Stimulated activated memory B cell treated with anti-CD40 and anti-IgM and Interleukin-4, amounts not matched to agents 10 μg/mL and 1 μg/mL and 100 μg/mL, for 72 hours (primary cell): ENCODE results near the gene MAPK14.
"Not testable (repeated sequence)": the region's sequence is repeated elsewhere in the genome, so short reads cannot be mapped to it uniquely, and the experiment has no call there.

Source experiments
- ATAC-seq: fragments of 150-1000 bp; cut with Tn5 transposase; 2 replicates; pipeline ENCODE4 v1.10.0; 2021
- H3K27ac Mint-ChIP-seq: one replicate; pipeline ENCODE4 v1.8.0; 2022; ENCODE audit warnings: mild to moderate bottlenecking, mixed read lengths
- H3K27me3 Mint-ChIP-seq: one replicate; pipeline ENCODE4 v1.8.0; 2022; ENCODE audit warnings: mixed read lengths
- H3K36me3 Mint-ChIP-seq: one replicate; pipeline ENCODE4 v1.8.0; 2022; ENCODE audit warnings: mixed read lengths
- H3K4me1 Mint-ChIP-seq: one replicate; pipeline ENCODE4 v1.8.0; 2022; ENCODE audit warnings: mixed read lengths
- H3K4me3 Mint-ChIP-seq: one replicate; pipeline ENCODE4 v1.8.0; 2022; ENCODE audit warnings: mild to moderate bottlenecking, moderate library complexity, mixed read lengths
- H3K9me3 Mint-ChIP-seq: one replicate; pipeline ENCODE4 v1.8.0; 2022; ENCODE audit warnings: mixed read lengths

The MAPK14 gene

GRCh38 chr6:36071281-36071680 lies 43.7 kb downstream of the MAPK14 start:
- no peaks in the 10 kb centered on the region for H3K27me3 Mint-ChIP-seq
- no peak overlapping the region for H3K4me3 Mint-ChIP-seq
- H3K36me3 Mint-ChIP-seq, result peaks cover 40% of the 10 kb centered on the region
- peaks cover 4% of the 10 kb centered on the region for H3K9me3 Mint-ChIP-seq
- no peak overlapping the region for H3K27ac Mint-ChIP-seq
- ATAC-seq, result no peak
- H3K4me1 Mint-ChIP-seq, result peaks cover 26% of the 10 kb centered on the region

DNA sequence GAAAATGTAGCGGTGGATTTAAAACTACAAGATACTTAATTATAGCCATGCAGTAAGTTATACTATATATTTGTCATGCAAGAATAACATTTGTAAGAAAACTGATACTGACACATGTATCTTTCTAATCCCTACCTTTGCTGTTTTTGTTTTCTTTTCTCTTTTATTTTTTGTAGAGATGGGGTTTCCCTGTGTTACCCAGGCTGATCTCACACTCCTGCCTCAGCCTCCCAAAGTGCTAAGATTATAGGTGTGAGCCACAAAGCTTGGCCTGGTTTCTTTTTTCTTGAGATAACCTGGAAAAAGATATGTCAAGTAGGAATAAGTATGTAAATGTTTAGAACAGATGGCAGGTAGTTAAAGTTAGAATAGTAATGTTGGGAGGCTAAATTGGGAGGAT lies 44.1 kb downstream of the MAPK14 start:
- no peak for ATAC-seq
- Mint-ChIP-seq H3K27me3 (no peaks in the 10 kb centered on the region), H3K4me3 (no peak overlapping the region), H3K4me1 (peaks cover 22% of the 10 kb centered on the region), H3K9me3 (peaks cover 4% of the 10 kb centered on the region), H3K36me3 (peaks cover 40% of the 10 kb centered on the region), H3K27ac (peak overlapping the region; percentile 11)

- no peak for ATAC-seq
- peak overlapping the region; percentile 11 for H3K27ac Mint-ChIP-seq
- H3K4me1 Mint-ChIP-seq, result peaks cover 16% of the 10 kb centered on the region
- H3K4me3 Mint-ChIP-seq, result no peak overlapping the region
- peaks cover 44% of the 10 kb centered on the region for H3K36me3 Mint-ChIP-seq
- peaks cover 4% of the 10 kb centered on the region for H3K9me3 Mint-ChIP-seq
- no peaks in the 10 kb centered on the region for H3K27me3 Mint-ChIP-seq
Observed at GRCh38 chr6:36072681-36073080, 45.1 kb downstream of the MAPK14 start.

DNA sequence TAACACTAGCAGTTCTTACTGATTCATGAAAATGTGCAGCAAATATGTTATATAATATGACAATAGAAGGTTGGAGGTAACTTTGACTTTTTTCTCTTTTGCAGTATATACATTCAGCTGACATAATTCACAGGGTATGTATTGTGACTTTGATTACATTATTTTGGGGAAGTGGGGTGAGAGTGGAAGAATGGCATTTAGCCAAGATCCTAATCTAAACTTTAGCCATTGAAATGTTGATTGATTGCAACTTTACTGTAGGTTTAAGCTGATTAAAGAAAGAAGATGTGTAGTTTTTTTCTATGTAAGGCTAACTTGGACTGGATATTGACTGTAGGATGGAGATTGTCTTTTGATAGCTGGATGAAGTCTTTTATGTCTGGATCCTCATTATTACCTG lies 46.0 kb downstream of the MAPK14 start:
- peaks cover 44% of the 10 kb centered on the region for H3K36me3 Mint-ChIP-seq
- H3K27ac Mint-ChIP-seq, result no peak overlapping the region
- peaks cover 9% of the 10 kb centered on the region for H3K4me1 Mint-ChIP-seq
- no peak for ATAC-seq
- no peak overlapping the region for H3K4me3 Mint-ChIP-seq
- H3K9me3 Mint-ChIP-seq, result no peaks in the 10 kb centered on the region
- no peaks in the 10 kb centered on the region for H3K27me3 Mint-ChIP-seq

DNA sequence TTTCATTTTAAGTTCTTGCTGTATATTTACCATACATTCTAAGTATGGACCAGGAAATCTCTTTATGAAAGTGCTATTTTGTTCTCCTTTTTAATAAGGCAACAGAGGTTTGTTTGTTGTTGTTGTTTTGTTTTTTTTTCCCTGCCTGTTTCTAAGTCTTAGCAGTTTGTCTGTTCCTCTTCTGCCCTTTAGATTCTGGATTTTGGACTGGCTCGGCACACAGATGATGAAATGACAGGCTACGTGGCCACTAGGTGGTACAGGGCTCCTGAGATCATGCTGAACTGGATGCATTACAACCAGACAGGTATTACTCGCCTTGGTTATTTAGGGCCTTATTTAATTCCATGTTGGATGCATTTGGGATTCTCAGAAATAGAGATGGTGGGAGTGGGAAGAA lies 48.0 kb downstream of the MAPK14 start:
- Mint-ChIP-seq H3K9me3 (no peaks in the 10 kb centered on the region), H3K4me1 (peaks cover 16% of the 10 kb centered on the region), H3K27me3 (no peaks in the 10 kb centered on the region), H3K4me3 (no peak overlapping the region), H3K27ac (peak overlapping the region; percentile 11), H3K36me3 (peaks cover 63% of the 10 kb centered on the region)
- no peak for ATAC-seq

GRCh38 chr6:36076178-36077063 lies 48.8 kb downstream of the MAPK14 start:
- H3K27me3 Mint-ChIP-seq, result no peaks in the 10 kb centered on the region
- peaks cover 3% of the 10 kb centered on the region for H3K9me3 Mint-ChIP-seq
- H3K36me3 Mint-ChIP-seq, result peaks cover 71% of the 10 kb centered on the region
- ATAC-seq, result no peak
- no peak overlapping the region for H3K4me3 Mint-ChIP-seq
- H3K27ac Mint-ChIP-seq, result peak overlapping the region; percentile 22
- H3K4me1 Mint-ChIP-seq, result peaks cover 17% of the 10 kb centered on the region

DNA sequence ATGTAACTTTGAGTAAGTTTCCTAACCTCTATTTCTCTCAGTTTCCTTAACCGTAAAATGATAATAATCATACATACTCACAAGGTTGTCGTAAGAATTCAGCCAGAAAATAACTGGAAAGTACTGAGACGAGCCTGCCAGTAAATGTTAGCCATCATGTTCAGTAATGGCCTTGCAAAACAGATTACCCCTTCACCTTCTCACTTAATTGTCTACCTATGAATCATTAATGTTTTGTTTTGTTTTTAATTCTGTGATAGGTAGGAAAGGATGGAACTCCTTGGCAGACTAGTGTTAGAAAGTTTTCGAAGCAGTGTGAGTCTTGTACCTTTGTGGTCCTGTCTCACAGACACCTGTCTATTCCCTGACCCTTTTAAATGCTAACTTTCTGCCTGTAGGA lies 50.6 kb downstream of the MAPK14 start:
- H3K27ac Mint-ChIP-seq, result no peak overlapping the region
- H3K4me3 Mint-ChIP-seq, result no peak overlapping the region
- no peak for ATAC-seq
- H3K36me3 Mint-ChIP-seq, result peaks cover 81% of the 10 kb centered on the region
- H3K27me3 Mint-ChIP-seq, result no peaks in the 10 kb centered on the region
- H3K4me1 Mint-ChIP-seq, result peaks cover 17% of the 10 kb centered on the region
- H3K9me3 Mint-ChIP-seq, result peaks cover 3% of the 10 kb centered on the region

DNA sequence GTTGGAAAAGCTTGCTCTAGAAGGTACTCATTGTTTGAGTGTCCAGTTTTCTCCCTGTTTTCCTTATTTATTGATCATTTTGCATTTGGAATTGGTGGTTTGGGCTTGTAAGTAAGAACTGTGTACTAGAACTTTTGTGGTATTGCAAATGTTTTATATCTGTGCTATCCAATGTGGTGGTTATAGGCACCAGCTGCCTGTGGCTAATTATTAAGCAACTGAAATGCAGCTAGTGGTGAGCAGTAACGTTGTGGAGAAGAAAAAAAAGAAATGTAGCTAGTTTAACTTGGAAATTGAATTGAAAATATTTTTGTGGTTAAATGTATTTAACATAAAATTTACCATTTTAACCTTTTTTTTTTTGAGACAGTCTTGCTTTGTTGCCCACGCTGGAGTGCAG lies 52.0 kb downstream of the MAPK14 start:
- Mint-ChIP-seq H3K9me3 (peaks cover 3% of the 10 kb centered on the region), H3K36me3 (peaks cover 87% of the 10 kb centered on the region), H3K27ac (no peak overlapping the region), H3K27me3 (no peaks in the 10 kb centered on the region), H3K4me1 (peaks cover 17% of the 10 kb centered on the region), H3K4me3 (no peak overlapping the region)
- ATAC-seq, result no peak

- peaks cover 31% of the 10 kb centered on the region for H3K4me1 Mint-ChIP-seq
- H3K36me3 Mint-ChIP-seq, result peaks cover 84% of the 10 kb centered on the region
- H3K27ac Mint-ChIP-seq, result no peak overlapping the region
- ATAC-seq, result no peak
- peaks cover 3% of the 10 kb centered on the region for H3K9me3 Mint-ChIP-seq
- H3K27me3 Mint-ChIP-seq, result no peaks in the 10 kb centered on the region
- no peak overlapping the region for H3K4me3 Mint-ChIP-seq
Observed at GRCh38 chr6:36082318-36082717, 54.7 kb downstream of the MAPK14 start.

DNA sequence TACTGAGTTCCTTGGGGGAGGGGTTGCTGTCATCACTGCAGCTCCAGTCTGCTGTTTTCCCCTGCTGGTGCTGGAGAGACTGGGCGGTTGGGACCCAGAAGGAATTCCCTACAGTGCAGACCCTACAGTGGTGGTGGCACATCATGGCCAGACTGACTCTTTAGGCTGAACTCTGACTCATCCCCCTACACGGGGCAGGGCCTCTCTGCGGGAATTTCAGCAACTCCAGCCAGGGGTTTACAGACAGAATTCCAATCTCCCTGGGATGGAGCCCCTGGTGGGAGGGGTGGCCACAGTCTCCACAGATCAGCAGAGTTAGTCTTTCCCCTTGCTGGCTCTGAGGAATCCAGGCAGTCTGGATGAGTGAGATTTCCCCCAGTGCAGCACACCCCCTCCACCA lies 55.8 kb downstream of the MAPK14 start:
- peaks cover 33% of the 10 kb centered on the region for H3K4me1 Mint-ChIP-seq
- ATAC-seq, result no peak
- no peaks in the 10 kb centered on the region for H3K27me3 Mint-ChIP-seq
- H3K9me3 Mint-ChIP-seq, result peaks cover 3% of the 10 kb centered on the region
- no peak overlapping the region for H3K4me3 Mint-ChIP-seq
- H3K27ac Mint-ChIP-seq, result no peak overlapping the region
- H3K36me3 Mint-ChIP-seq, result peaks cover 75% of the 10 kb centered on the region

DNA sequence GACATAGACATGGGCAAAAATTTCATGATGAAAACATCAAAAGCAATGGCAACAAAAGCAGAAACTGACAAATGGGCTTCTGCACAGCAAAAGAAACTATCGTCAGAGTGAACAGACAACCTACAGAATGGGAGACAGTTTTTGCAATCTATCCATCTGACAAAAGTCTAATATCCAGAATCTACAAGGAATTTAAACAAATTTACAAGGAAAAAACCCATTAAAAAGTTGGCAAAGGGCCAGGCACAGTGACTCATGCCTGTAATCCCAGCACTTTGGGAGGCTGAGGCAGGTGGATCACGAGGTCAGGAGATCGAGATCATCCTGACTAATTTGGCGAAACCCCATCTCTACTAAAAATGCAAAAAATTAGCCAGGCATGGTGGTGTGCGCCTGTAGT lies 60.6 kb downstream of the MAPK14 start:
- not testable (repeated sequence) for H3K27ac Mint-ChIP-seq, H3K27me3 Mint-ChIP-seq, ATAC-seq, H3K4me3 Mint-ChIP-seq, H3K9me3 Mint-ChIP-seq
- Mint-ChIP-seq H3K4me1 (peaks cover 26% of the 10 kb centered on the region), H3K36me3 (peaks cover 37% of the 10 kb centered on the region)

DNA sequence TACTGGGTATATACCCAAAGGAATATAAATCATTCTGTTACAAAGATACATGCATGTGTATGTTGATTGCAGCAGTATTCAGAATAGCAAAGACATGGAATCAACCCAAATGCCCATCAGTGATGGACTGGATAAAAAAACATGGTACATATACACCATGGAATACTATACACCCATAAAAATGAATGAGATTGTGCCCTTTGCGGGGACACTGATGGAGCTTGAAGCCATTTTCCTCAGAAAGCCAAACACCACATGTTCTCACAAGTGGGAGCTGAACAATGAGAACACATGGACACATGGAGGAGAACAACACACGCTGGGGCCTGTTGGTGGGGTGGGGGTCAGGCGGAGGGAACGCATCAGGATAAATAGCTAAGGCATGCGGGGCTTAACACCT lies 61.4 kb downstream of the MAPK14 start:
- no peak for ATAC-seq
- Mint-ChIP-seq H3K4me1 (peaks cover 26% of the 10 kb centered on the region), H3K4me3 (no peak overlapping the region), H3K9me3 (no peaks in the 10 kb centered on the region), H3K27me3 (no peaks in the 10 kb centered on the region), H3K36me3 (peaks cover 32% of the 10 kb centered on the region), H3K27ac (no peak overlapping the region)

- Mint-ChIP-seq H3K4me3 (no peak overlapping the region), H3K36me3 (peaks cover 6% of the 10 kb centered on the region), H3K4me1 (peaks cover 12% of the 10 kb centered on the region), H3K27ac (no peak overlapping the region), H3K27me3 (no peaks in the 10 kb centered on the region), H3K9me3 (no peaks in the 10 kb centered on the region)
- no peak for ATAC-seq
Observed at GRCh38 chr6:36094238-36094637, 66.6 kb downstream of the MAPK14 start.

DNA sequence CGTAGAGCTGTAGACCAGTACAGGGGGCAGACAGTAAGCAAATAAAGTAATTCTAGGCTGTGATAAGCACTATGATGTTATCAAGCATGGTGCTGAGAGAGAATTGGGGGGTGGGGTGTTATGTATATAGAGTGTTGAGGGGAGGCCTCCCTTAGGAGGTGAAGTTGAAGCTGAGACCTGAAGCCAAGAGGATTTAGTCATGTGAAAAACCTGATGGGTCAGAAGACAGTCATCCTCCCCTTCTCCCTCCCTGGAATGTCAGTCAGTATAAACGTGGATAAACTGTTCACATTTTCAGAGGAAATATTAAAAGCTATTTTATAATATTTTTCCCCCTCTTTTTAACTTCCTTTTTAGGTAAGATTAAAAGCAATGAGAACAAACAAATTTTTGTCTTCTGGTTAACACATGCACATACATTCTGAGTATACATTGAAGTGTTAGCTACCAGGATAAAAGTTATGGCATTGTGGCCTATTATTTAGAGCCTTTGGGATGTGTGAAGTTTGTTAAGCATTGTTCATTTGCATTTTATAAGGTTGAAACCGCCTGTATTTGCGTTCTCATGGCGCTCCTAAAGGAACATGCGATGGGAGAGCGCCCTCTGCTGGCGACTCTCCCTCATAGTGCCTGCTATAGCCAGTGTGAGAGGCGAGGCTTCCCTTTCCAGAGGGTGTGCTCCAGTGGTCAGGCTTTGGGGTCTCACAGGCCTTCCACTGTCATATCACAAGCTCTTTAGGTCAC lies 67.3 kb downstream of the MAPK14 start:
- Mint-ChIP-seq H3K9me3 (no peaks in the 10 kb centered on the region), H3K4me3 (no peak overlapping the region), H3K27me3 (no peaks in the 10 kb centered on the region), H3K27ac (no peak overlapping the region), H3K4me1 (peaks cover 12% of the 10 kb centered on the region), H3K36me3 (peaks cover 6% of the 10 kb centered on the region)
- peak; percentile 84 for ATAC-seq

GRCh38 chr6:36095497-36096391 lies 68.1 kb downstream of the MAPK14 start:
- Mint-ChIP-seq H3K27ac (no peak overlapping the region), H3K36me3 (peaks cover 6% of the 10 kb centered on the region), H3K9me3 (no peaks in the 10 kb centered on the region), H3K27me3 (no peaks in the 10 kb centered on the region), H3K4me1 (peaks cover 12% of the 10 kb centered on the region), H3K4me3 (no peak overlapping the region)
- no peak for ATAC-seq
